Measurements from ENCODE around the gene SCN1A.

SCN1A gene

DNA sequence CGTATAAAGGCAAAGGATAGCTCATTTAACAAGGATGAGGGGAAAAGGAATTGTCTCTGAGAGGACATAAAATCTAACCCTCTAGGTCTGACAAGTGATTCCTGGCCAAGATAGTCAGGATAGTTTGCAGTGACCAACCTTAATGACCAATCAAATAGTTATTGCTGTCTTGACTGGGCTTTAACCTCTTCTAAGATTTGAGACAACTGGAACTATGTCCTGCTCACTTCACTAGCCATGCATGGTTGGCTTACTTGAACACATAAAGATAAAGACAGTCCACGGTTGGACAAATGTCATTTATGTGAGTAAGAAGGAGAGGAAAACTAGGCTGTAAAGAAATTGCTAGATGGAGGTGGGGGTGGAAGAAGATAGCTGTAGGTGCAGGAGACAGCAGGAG lies 53.8 kb downstream of the SCN1A start:
- TF ChIP-seq, protein P1, sequence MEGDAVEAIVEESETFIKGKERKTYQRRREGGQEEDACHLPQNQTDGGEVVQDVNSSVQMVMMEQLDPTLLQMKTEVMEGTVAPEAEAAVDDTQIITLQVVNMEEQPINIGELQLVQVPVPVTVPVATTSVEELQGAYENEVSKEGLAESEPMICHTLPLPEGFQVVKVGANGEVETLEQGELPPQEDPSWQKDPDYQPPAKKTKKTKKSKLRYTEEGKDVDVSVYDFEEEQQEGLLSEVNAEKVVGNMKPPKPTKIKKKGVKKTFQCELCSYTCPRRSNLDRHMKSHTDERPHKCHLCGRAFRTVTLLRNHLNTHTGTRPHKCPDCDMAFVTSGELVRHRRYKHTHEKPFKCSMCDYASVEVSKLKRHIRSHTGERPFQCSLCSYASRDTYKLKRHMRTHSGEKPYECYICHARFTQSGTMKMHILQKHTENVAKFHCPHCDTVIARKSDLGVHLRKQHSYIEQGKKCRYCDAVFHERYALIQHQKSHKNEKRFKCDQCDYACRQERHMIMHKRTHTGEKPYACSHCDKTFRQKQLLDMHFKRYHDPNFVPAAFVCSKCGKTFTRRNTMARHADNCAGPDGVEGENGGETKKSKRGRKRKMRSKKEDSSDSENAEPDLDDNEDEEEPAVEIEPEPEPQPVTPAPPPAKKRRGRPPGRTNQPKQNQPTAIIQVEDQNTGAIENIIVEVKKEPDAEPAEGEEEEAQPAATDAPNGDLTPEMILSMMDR (IDR thresholded peaks at IDR 0.05) = no peak

DNA sequence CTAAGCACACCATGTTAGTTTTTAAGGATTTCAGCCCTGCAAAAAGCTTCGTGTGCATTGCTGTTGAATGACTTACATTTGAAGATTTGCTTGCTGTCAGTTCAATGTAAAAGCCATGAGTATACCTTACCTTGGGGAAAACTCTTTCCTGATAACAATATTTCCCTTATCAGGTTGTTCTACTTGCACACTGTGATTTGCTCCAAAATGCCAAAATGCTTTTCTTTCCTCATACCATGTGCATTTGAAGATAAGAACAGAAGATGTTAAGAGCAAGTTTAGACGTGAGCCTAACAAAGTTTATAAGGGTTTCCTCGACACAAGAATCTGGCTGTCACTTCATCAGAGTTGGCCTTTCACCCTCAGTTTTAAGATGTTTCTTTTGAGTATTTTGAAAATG lies 57.6 kb downstream of the SCN1A start:
- TF ChIP-seq, protein P1 (IDR thresholded peaks at IDR 0.05) = no peak

DNA sequence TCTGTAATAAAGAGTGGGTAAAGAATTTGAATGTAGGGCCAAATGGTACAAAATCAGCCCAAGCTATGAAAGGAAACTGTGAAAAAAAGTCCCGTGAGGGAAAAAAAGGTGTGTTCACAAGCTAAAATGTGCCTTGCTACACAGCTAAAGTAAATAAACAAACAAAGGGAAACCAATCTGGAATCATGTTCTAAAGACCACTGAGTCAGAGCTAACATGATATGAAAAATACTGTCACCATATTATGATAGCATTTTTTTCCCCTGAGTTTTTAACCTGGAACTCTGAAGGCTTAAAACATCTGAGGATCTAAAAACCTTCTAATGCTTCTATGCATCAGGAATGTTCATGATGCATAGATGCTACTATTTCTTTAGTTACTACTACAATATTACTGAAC lies 58.8 kb downstream of the SCN1A start:
- TF ChIP-seq, protein P1 (IDR thresholded peaks at IDR 0.05) = no peak

DNA sequence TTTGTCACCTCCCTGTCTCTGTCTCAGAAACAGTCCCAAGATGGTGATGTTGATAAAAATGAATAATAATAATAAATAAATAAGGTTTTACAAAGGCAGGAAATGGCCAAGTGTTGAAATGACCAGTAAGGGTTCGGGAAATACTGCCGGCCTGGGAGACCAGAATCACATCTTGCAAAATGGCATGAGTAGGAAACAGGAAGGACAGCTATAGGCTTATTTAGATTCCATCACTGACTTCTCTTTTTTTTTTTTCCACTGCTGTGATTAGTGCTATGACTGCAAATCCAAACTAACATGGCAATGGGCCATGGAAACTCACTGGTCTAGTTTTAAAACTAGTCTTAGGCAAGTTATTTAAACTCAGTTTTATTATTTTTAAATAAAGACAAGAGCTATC lies 60.6 kb downstream of the SCN1A start:
- TF ChIP-seq, protein P1 (IDR thresholded peaks at IDR 0.05) = no peak

DNA sequence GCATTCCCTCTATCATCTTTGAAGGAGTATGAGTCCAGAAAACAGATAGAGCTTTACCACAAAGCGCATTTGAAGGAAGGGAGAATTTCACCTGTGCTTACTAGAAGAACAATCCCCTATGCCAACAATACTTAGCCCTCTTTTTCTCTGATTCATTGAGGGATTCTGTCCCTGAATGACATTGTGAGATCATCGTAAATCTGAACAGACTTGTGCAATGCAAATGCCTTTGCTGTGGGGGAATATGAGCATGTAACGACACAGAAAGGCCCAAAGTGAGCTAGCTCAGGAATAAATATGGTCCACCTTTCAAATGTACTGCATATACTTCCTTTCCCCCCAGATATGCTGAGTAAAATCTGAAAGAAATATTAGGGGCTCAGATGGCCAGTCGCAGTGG lies 67.6 kb downstream of the SCN1A start:
- TF ChIP-seq, protein P1 (IDR thresholded peaks at IDR 0.05) = no peak

DNA sequence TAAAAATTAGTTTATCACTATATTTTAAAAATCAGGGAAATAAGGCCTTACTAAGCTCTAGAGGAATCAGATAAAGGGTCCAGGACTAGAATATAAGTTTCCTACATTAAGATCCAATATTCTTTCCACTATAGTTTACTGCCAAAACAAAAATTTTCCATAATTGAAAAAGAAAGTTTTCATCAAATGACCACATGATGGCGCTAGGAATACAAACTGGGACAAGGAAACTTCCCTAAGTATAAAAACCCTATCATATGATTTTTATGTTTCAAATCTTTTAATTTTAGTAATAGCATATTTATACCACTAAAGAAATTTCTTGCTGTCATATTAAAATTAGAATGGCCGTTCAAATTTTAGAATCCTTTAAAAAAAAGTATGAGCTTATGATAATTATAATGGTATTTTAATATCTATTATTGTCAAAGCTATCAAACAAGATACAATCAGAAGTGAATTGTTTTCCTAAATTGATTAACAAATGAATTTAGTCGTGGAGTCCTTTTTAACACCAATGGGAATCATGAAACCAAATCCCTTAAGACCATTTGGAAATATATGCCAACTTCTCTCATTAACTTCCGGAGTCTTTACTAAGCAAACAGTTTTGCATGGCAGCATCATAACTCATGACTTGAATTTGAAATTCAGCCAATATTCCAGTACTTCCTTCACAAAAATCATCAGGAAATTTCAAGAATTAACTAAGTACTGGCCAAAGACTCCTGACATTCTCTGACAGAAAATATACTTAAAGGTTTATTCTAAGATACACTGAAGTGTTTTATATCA lies 70.3 kb downstream of the SCN1A start:
- TF ChIP-seq, protein P1 (IDR thresholded peaks at IDR 0.05) = peak; percentile 51

DNA sequence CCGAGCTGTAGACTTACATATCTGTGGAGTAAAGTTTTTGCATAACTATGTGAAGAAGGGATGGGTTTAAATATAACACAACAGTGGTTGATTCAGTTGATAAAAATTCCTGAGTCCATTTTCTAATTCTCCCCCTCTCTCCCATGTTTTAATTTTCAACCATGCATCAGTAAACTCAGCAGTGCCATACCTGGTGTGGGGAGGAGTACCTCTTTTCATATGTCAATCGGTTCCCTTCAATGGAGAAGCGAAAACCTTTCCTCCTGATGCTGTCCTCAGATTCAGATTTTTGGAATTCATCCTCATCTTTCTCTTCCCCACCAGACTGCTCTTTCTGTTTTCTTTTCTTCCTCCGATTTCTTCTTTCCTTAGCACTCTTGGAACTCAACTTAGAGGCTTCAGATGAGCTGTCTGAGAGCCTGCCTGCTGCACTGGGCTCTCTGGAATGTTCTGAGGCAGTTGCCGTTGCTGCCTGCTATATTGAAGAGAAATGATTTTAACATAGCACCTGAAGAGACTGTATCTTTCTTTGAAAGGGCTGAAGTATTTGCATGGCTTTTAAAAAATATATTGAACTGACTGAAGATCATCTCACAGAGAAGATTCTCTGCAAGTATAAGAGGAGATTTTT lies 82.9 kb downstream of the SCN1A start:
- TF ChIP-seq, protein P1 (IDR thresholded peaks at IDR 0.05) = no peak

Data from LNCAP (cell line).